Endothelial cell of umbilical vein (primary cell): ENCODE measurements around the gene NKX2-3.

Source experiments
- POLR2A ChIP-seq: IDR thresholded peaks from 2 replicates; pipeline ENCODE4 v1.6.1; 2012; ENCODE audit warnings: low read depth, mild to moderate bottlenecking, control low read depth, low read length
- TF ChIP-seq, protein P1 (sequence below), 2 donors: IDR thresholded peaks; 1 replicate in 1 of 2; 2 replicates in 1 of 2; pipeline ENCODE4 v1.5.1; 2011; ENCODE audit warnings: low read length in 2 of 2, mild to moderate bottlenecking in 2 of 2, moderate library complexity in 2 of 2, control low read depth in 1 of 2, inconsistent platforms in 1 of 2, low read depth in 1 of 2; ENCODE audit not compliant: insufficient read depth in 1 of 2; ENCODE audit errors: extremely low read depth in 1 of 2

DNA sequence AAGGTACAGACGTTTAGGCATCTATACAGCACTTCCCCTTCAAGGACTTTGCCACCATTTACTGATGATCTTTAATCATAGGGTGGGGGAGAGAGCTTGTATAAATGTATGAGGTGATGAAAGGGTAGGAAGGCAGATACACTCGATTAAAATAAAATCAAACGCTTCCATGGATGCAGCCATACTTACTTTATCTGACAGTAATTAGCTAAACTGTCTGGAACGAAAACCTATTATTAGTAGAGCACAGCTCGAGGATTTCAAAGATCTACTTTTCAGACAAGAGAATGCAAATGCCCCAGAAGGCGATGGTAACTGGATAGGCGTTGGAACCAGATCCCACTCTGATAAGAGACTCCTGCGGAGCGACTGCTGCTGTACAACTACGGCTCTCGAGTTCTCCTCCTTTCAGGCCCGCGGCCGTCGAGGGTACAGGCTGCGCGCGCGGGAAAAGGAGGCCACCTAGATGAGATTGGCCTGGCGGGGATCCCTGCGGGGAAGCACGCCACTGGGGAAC, 3.1 kb upstream of the NKX2-3 start:
- TF ChIP-seq, protein P1, sequence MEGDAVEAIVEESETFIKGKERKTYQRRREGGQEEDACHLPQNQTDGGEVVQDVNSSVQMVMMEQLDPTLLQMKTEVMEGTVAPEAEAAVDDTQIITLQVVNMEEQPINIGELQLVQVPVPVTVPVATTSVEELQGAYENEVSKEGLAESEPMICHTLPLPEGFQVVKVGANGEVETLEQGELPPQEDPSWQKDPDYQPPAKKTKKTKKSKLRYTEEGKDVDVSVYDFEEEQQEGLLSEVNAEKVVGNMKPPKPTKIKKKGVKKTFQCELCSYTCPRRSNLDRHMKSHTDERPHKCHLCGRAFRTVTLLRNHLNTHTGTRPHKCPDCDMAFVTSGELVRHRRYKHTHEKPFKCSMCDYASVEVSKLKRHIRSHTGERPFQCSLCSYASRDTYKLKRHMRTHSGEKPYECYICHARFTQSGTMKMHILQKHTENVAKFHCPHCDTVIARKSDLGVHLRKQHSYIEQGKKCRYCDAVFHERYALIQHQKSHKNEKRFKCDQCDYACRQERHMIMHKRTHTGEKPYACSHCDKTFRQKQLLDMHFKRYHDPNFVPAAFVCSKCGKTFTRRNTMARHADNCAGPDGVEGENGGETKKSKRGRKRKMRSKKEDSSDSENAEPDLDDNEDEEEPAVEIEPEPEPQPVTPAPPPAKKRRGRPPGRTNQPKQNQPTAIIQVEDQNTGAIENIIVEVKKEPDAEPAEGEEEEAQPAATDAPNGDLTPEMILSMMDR (IDR thresholded peaks at IDR 0.05; ENCODE audit: extremely low read depth in 1 of 2, insufficient read depth in 1 of 2, low read depth in 1 of 2, low read length in 2 of 2), result no peak
- TF ChIP-seq POLR2A, result no peak
